HG02840 (cell line): Measurements from ENCODE around the gene SMAD6.

Experiments used
- ATAC-seq: cut with Tn5 transposase; IDR thresholded peaks from one replicate; pipeline ENCODE4 v1.9.1; 2021; ENCODE audit warnings: mild to moderate bottlenecking, moderate library complexity, moderate number of reproducible peaks; ENCODE audit not compliant: unreplicated experiment, low FRiP score

The SMAD6 gene

GRCh38 chr15:66784174-66784573 lies 82.1 kb downstream of the SMAD6 start:
- no peak for ATAC-seq

- ATAC-seq = no peak
These were observed 83.6 kb downstream of the SMAD6 start for GRCh38 chr15:66785637-66786036.

GRCh38 chr15:66786222-66786621 lies 84.2 kb downstream of the SMAD6 start:
- no peak for ATAC-seq

- no peak for ATAC-seq
These were observed 84.9 kb downstream of the SMAD6 start for GRCh38 chr15:66786708-66787488.

GRCh38 chr15:66787489-66787871 lies 85.4 kb downstream of the SMAD6 start:
- ATAC-seq = no peak

GRCh38 chr15:66788024-66788423 lies 86.0 kb downstream of the SMAD6 start:
- no peak for ATAC-seq

GRCh38 chr15:66789029-66790025 lies 87.3 kb downstream of the SMAD6 start:
- no peak for ATAC-seq

- no peak for ATAC-seq
These were observed 93.8 kb downstream of the SMAD6 start for GRCh38 chr15:66795851-66796250.

- no peak for ATAC-seq
These were observed 94.3 kb downstream of the SMAD6 start for GRCh38 chr15:66796343-66796742.

GRCh38 chr15:66797921-66798320 lies 95.9 kb downstream of the SMAD6 start:
- ATAC-seq = no peak

GRCh38 chr15:66798426-66799061 lies 96.5 kb downstream of the SMAD6 start:
- no peak for ATAC-seq

- ATAC-seq = no peak
These were observed 97.2 kb downstream of the SMAD6 start for GRCh38 chr15:66799242-66799641.

GRCh38 chr15:66800584-66801235 lies 98.7 kb downstream of the SMAD6 start:
- ATAC-seq = no peak

GRCh38 chr15:66801266-66801665 lies 99.2 kb downstream of the SMAD6 start:
- ATAC-seq = no peak

GRCh38 chr15:66802025-66803001 lies 100.3 kb downstream of the SMAD6 start:
- no peak for ATAC-seq

- no peak for ATAC-seq
These were observed 101.2 kb downstream of the SMAD6 start for GRCh38 chr15:66803182-66803729.

- ATAC-seq = no peak
These were observed 101.7 kb downstream of the SMAD6 start for GRCh38 chr15:66803749-66804148.

GRCh38 chr15:66805202-66805885 lies 103.3 kb downstream of the SMAD6 start:
- ATAC-seq = no peak
